CMK (cell line): ENCODE measurements around the gene OTULIN.

Experiments used
- DNase-seq: peaks from one replicate; pipeline ENCODE4 v3.0.0-alpha.2; 2010; ENCODE audit warnings: low read depth

The OTULIN gene

GRCh38 chr5:14743601-14744295 lies 79.2 kb downstream of the OTULIN start:
- DNase-seq = no peak

- DNase-seq = no peak
These were observed 80.0 kb downstream of the OTULIN start for GRCh38 chr5:14744296-14745187.

- DNase-seq = no peak
These were observed 80.7 kb downstream of the OTULIN start for GRCh38 chr5:14745188-14745563.

- DNase-seq = no peak
These were observed 81.2 kb downstream of the OTULIN start for GRCh38 chr5:14745753-14746152.

GRCh38 chr5:14748180-14748900 lies 83.8 kb downstream of the OTULIN start:
- DNase-seq = no peak
